T-helper 17 cell (primary cell): ENCODE results near the gene RHOC. TPM values are rescaled to one million over a fixed set of nuclear protein-coding genes. Genes with fewer than 3 reads are reported as not detected.
"Not testable (repeated sequence)": the region's sequence is repeated elsewhere in the genome, so short reads cannot be mapped to it uniquely, and the experiment has no call there.

Source experiments
- ATAC-seq: fragments of 150-1000 bp; cut with Tn5 transposase; 2 replicates; pipeline ENCODE4 v1.10.0; 2021; ENCODE audit warnings: mild to moderate bottlenecking, moderate library complexity
- DNase-seq, 3 donors: peaks; one replicate each; pipeline versions ENCODE4 v3.0.0 to v3.0.0-alpha.2; 2020 to 2021
- H3K9me3 ChIP-seq: one replicate; pipeline ENCODE4 v1.7.0; 2013; ENCODE audit warnings: low read length, mild to moderate bottlenecking; ENCODE audit not compliant: control insufficient read depth, poor library complexity, severe bottlenecking
- H3K27ac Mint-ChIP-seq: one replicate; pipeline ENCODE4 v1.8.0; 2022; ENCODE audit warnings: mild to moderate bottlenecking, moderate library complexity, mixed read lengths
- H3K27me3 Mint-ChIP-seq: one replicate; pipeline ENCODE4 v1.8.0; 2022; ENCODE audit warnings: mixed read lengths
- H3K36me3 Mint-ChIP-seq: one replicate; pipeline ENCODE4 v1.8.0; 2022; ENCODE audit warnings: low read depth, mixed read lengths
- H3K4me1 Mint-ChIP-seq: one replicate; pipeline ENCODE4 v1.8.0; 2022; ENCODE audit warnings: mild to moderate bottlenecking, mixed read lengths
- H3K4me3 Mint-ChIP-seq: one replicate; pipeline ENCODE4 v1.8.0; 2022; ENCODE audit warnings: mild to moderate bottlenecking, moderate library complexity, mixed read lengths
- total RNA-seq, 4 donors: library from RNA in 2 of 4; stranded (reverse) in 2 of 4; gene quantifications; one replicate each; pipeline ENCODE4 v1.2.3 and lab custom pipeline; 2022 to 2026

Gene RHOC
- total RNA-seq, 2 donors from 2014 or later = 16.9 to 34.4 TPM

DNA sequence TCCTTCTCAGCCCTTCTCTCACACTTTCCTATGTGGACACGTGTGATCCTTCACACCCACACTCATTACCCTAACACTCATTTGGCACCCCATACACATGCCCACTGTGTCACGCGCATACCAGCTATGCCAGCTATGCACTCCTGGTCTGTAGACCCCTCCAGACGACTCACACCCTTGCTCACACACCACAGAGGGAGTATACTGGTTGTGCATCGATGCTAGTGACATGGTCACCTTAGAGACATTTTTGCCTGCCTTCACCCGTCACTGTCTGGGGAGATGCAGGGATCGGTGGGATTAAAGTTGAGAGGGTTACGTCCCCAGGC lies 16.5 kb upstream of the RHOC start:
- DNase-seq = no peak
- Mint-ChIP-seq H3K4me3 (peak overlapping the region; percentile 79), H3K36me3 (peaks cover 4% of the 10 kb centered on the region), H3K27ac (no peak overlapping the region), H3K4me1 (peaks cover 14% of the 10 kb centered on the region), H3K27me3 (peaks cover 29% of the 10 kb centered on the region)
- ATAC-seq = no peak
- H3K9me3 ChIP-seq = no peaks in the 10 kb centered on the region

DNA sequence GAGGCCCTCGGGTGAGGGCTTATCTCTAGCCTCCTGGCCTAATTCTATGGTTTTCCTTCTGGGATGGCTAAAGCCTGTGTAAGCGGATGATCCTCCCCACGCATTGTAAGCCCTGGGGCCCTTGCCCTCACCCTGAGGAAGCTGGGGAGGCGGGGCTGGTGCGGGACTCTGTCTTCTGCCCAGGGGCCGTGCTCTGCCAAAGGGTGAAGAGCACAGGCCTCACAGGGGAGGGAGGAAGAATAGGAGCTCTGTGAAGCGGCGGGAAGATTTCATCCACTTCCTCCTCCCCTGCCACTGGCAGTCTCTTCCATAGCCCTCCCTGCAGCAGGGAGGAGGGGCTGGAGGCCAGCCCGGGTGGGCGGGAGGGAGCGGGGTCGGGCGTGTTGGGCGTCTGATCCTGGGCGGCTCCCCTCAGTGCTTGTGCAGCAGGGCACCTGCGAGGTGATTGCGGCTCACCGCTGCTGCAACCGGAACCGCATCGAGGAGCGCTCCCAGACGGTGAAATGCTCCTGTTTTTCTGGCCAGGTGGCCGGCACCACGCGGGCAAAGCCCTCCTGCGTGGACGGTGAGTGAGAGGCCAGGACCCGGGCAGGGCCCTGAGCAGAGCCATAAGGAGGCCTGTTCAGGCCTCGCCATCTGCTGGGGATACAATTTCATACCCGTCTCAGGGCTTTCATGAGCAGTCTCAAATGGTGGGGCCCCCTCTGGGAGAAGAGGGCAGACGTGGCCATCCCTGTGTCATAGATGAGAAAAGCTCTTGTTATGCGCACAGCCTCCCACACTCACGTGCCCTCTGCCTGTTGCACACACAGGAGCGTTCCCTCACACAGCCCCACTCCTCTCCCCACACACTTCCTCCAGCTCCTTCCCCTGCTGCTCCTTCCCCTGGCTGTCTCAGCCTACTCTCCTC lies 15.9 kb upstream of the RHOC start:
- H3K27ac Mint-ChIP-seq = no peak overlapping the region
- peaks cover 29% of the 10 kb centered on the region for H3K27me3 Mint-ChIP-seq
- DNase-seq = no peak
- peak overlapping the region; percentile 79 for H3K4me3 Mint-ChIP-seq
- H3K9me3 ChIP-seq = no peaks in the 10 kb centered on the region
- H3K36me3 Mint-ChIP-seq = peaks cover 4% of the 10 kb centered on the region
- peak; percentile 32 for ATAC-seq
- peaks cover 14% of the 10 kb centered on the region for H3K4me1 Mint-ChIP-seq

DNA sequence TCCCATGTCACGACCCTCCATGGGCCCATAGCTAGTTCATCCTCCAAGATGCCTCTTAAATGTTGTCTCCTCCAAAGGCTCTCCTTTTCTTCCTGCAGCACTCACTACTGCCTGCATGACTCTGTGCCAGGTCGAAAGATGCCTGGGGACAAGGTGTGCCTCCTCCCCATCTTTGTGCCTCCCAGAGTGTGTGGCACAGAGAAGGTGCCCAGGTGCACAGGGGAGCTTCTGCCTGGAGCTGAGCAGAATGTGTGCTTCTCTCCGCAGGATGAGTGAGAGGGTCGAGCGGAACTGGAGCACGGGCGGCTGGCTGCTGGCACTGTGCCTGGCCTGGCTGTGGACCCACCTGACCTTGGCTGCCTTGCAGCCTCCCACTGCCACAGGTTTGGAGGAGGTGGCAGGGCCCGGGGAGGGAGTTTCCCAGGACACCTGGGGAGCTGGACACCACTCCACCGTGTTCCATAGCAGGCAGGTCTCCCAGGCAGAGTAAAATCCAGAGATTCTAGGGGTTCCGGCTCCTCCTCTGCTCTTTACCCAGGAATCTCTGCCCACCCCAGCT lies 15.1 kb upstream of the RHOC start:
- DNase-seq = no peak
- peaks cover 29% of the 10 kb centered on the region for H3K27me3 Mint-ChIP-seq
- H3K4me3 Mint-ChIP-seq = no peak overlapping the region
- no peak for ATAC-seq
- no peaks in the 10 kb centered on the region for H3K9me3 ChIP-seq
- peaks cover 4% of the 10 kb centered on the region for H3K36me3 Mint-ChIP-seq
- H3K4me1 Mint-ChIP-seq = peaks cover 14% of the 10 kb centered on the region
- H3K27ac Mint-ChIP-seq = no peak overlapping the region

DNA sequence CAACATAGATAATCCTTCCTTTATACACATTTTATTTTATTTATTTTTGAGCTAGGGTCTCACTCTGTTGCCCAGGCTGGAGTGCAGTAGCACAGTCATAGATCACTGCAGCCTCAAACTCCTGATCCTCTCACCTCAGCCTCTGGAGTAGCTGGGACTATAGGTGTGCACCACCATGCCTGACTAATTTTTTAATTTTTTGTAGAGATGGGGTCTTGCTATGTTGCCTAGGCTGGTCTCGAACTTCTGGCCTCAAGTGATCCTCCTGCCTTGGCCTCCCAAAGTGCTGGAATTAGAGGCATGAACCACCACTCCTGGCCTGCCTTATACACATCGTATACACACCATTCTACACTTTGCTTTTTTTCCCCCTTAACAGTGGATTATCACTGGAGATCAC lies 14.4 kb upstream of the RHOC start:
- not testable (repeated sequence) for DNase-seq, H3K36me3 Mint-ChIP-seq, H3K4me3 Mint-ChIP-seq

DNA sequence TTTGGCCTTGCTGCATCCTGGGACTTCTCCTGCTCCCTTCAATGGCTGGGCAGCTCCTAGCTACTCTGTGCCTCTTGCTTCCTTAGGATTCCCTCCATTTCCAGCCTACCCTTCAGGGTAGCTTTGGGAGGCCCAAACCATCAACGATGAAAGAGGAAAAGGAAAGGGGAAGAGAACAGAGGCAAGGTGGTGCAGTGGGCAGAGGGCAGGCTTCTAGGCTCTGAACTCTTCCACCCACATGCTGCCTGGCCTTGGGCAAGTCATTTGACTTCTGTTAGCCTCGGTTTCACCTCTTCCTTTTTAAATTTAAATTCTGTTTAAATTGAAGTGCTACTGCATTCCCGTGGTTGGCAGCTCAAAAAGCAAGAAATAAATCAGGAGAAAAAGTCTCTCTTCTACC lies 13.9 kb upstream of the RHOC start:
- no peaks in the 10 kb centered on the region for H3K9me3 ChIP-seq
- peaks cover 29% of the 10 kb centered on the region for H3K27me3 Mint-ChIP-seq
- H3K4me1 Mint-ChIP-seq = peaks cover 19% of the 10 kb centered on the region
- ATAC-seq (no peak), DNase-seq (no peak)
- H3K4me3 Mint-ChIP-seq = no peak overlapping the region
- peaks cover 4% of the 10 kb centered on the region for H3K36me3 Mint-ChIP-seq
- no peak overlapping the region for H3K27ac Mint-ChIP-seq

More for the DNA sequence above, 14.4 kb upstream of the RHOC start:
- not testable (repeated sequence) for ATAC-seq, H3K27ac Mint-ChIP-seq, H3K9me3 ChIP-seq
- Mint-ChIP-seq H3K27me3 (peaks cover 29% of the 10 kb centered on the region), H3K4me1 (peaks cover 16% of the 10 kb centered on the region)

DNA sequence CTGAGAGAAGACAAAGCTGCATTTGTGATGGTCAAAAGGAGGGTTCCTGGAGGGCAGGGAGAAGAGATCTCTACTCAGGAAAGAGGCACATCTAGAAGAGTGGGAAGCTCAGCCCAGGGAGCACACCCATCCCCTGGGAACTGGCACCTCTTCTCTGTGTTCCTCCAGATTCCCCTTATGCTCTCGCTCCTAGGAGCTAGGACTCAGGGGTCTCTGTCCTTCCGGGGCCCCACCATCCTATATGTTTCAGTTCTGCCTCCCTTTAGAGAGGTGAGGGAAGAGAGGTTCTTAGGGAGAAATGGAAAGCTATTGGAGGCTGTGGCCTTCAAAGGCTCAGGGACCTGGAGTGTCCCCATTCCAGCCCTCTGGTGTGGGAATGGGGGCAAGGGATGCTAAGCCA lies 12.8 kb upstream of the RHOC start:
- DNase-seq (no peak), ATAC-seq (no peak)
- peaks cover 24% of the 10 kb centered on the region for H3K4me1 Mint-ChIP-seq
- peaks cover 4% of the 10 kb centered on the region for H3K36me3 Mint-ChIP-seq
- no peak overlapping the region for H3K27ac Mint-ChIP-seq
- H3K9me3 ChIP-seq = no peaks in the 10 kb centered on the region
- peaks cover 29% of the 10 kb centered on the region for H3K27me3 Mint-ChIP-seq
- H3K4me3 Mint-ChIP-seq = no peak overlapping the region

DNA sequence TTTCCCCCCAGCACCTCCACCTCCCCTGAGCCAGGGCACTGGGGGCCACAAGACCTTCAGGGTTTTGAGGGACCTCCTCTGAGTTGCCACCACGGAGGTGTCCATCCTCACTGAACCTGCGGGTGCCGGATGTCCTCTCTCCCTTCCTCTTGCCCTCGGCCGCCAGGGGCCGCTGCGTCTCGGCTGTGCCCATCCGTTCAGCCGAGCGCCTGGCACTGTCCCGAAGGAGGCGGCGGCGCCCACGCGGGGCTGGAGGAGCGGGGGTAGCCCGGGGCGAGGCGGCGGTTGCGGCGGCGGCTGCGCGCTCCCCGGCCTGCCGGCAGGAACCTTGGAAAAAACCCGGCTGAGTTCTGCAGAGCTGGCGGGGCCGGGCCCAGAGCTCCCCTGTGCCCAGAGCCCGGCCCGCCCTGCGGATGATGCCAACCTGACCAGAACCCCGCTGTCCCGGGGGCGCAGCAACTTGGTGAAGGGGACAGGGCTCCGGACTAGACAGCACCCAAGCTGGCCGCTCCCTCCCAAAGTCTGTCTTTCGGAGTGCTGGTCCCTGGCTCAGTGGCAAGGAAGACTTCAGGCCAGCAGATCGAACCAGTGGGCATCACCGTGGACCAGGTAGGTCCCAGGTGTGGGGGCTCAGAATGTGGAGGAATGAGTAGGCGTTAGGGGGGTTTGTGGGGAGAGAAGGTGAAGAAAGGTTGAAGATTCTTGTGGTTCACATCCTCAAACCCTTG lies 11.9 kb upstream of the RHOC start:
- DNase-seq = peak; percentile 63 to 72 (median 71)
- no peaks in the 10 kb centered on the region for H3K9me3 ChIP-seq
- H3K4me1 Mint-ChIP-seq = peaks cover 25% of the 10 kb centered on the region
- ATAC-seq = peak; percentile 20
- H3K27ac Mint-ChIP-seq = no peak overlapping the region
- peak overlapping the region; percentile 33 for H3K4me3 Mint-ChIP-seq
- H3K27me3 Mint-ChIP-seq = peaks cover 29% of the 10 kb centered on the region
- H3K36me3 Mint-ChIP-seq = peaks cover 4% of the 10 kb centered on the region

DNA sequence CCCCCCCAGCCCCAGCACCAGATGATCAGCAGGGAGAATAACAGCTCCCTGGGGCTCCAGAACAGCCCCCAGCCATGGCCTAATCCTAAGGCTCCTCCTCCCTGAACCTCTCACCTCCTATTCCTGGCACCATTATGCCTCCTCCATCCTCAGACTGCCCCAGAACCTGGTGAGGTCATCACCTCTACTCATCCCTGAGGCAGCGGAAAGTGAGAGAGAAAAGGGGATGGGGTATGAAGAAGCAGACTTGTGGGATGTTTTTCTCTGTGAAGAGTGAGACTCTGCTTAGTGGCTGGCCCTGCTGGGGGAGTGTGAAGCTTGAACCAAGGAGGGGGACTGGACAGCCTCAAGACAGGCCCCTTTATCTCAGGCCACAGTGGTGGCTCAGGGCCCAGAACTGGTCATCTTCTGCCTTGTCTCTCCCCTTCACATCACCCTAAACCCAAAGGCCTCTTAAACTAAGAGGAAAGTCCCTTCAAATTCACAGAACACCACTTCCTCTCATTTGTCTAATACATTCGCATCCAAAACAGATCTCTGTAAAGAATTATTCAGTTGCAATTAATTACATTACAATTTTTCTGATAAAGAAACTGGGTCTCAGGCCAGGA lies 10.4 kb upstream of the RHOC start:
- H3K4me3 Mint-ChIP-seq = no peak overlapping the region
- no peaks in the 10 kb centered on the region for H3K36me3 Mint-ChIP-seq
- no peaks in the 10 kb centered on the region for H3K9me3 ChIP-seq
- peaks cover 18% of the 10 kb centered on the region for H3K4me1 Mint-ChIP-seq
- no peak overlapping the region for H3K27ac Mint-ChIP-seq
- DNase-seq (no peak), ATAC-seq (no peak)
- H3K27me3 Mint-ChIP-seq = peaks cover 23% of the 10 kb centered on the region

DNA sequence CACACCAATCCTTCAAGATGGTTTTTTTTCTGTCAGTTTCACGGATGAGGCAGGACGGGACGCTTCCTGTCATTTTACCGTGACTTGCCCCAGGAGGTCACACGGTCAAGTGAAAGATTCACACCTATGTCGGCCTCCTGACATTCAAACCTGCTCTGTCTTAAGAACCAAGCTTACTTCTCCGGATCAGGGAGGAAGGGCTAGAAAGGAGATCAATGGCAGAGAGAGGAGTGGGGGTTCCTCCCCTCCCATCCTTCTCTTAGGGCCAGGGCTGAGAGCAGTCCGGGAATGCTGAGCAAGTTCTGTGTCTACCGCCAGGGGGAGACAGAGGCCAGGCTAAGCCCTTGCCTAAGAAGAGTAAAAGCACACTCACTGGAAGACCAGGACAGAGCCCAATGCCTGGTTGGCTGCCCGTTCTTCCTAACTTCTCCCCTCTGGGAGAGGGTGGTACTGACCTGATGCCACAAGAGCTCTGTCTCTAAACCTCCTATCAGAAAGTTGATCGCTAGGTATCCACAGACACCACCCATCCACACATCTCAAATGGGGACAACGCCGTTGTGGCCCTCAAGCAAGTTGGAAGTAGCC lies 9.3 kb upstream of the RHOC start:
- Mint-ChIP-seq H3K4me3 (peak overlapping the region; percentile 96), H3K4me1 (peaks cover 17% of the 10 kb centered on the region), H3K27ac (peak overlapping the region; percentile 72), H3K36me3 (no peaks in the 10 kb centered on the region), H3K27me3 (peaks cover 16% of the 10 kb centered on the region)
- H3K9me3 ChIP-seq = no peaks in the 10 kb centered on the region
- DNase-seq = peak; percentile 66 to 72 (median 72)
- peak; percentile 37 for ATAC-seq

DNA sequence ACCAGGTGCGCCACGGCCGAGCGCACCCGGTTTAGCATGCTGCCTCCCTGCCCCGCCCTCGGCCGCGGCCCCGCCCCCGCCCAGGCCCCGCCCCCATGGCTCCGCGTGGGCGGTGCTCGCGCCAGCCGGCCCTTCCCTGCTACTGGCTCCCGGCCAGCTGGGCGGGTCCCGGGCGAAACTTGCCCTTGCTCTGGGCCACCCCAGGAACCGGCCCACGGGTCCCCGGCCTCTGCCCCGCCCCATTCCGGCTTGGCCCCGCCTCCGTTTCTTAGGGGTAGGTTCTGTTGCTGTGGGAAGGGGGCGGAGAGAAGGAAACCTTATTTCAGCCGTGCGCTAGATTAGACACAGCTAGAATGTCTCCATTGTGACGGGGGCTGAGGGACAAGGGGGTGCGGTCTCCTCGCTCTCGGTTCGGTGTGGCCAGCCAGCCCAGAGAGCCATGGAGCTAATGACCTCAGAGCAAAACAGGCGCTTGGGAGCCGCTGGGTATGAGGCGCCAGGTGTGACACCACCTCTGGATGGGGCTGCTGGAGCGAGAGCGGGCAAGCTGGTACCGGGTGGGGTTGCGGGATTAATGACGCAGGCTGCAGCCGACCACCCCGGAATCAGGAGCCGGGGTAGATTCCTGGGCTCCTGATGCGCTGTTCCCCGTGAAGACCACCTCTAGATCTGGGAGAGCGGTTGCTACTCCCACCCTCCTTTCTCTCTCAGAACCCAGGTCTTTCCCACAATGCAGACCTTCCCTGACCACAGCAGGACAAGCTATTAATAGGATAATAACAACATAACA lies 8.5 kb upstream of the RHOC start, which contains the start of gene PPM1J:
Gene PPM1J (minus strand): TSS at position 69 of the 790 bp plus-strand sequence. CDS start 31 bp downstream, at position 38.
- Mint-ChIP-seq H3K4me3 (peak within 1 kb of the TSS; percentile 96), H3K27ac (peak within 1 kb of the TSS; percentile 72), H3K27me3 (peaks cover 15% of the 10 kb centered on the region), H3K4me1 (peaks cover 17% of the 10 kb centered on the region), H3K36me3 (no peaks in the 10 kb centered on the region)
- ATAC-seq (peak; percentile 87), DNase-seq (peak; percentile 92 to 97 (median 96))
- no peaks in the 10 kb centered on the region for H3K9me3 ChIP-seq

DNA sequence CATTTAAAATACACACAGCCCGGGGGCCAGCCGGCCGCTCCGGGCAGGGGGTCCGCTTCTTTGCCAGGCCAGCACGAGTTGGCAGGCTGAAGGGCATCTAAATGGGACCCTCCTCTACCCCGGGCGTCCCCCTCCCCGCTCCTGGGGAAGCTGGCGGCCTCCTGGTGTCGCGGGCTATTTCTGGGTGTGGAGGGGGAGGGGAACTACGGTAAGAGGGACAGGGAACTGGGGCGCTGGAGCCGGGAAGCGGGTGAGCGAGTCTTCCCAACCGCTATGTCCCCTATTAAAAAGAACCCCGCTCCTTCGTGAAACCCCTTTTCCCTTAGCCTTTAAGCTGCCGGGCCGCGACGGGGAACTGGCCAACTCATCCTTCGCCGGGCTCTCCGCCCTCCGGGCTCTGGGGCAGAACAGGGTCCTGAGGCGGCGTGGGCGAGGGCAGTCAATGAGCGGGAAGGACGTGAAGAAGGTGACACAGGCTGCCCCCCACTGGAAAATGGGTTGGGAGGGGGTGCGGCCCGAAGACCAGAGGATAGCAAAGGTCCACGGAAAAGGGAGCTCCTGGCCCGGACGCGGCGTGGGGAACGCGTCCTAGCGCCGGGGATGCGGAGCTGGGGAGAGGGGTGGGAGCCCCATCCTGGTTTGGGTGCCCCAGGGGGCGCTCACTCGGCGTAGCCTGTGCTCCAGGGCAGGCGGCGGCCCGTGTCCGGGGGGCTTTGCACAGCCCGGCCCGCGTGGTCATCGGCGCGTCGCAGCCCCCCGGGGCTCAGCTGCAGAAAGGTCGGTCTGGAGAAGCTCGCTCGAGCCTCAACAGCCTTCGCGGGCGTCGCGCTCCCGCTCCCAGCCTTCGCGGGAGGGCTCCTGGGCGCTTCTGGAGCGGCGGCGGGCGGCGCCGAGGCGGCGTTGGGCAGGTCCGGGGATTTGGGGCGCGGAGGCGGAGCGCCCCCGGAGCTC lies 7.7 kb upstream of the RHOC start:
- no peaks in the 10 kb centered on the region for H3K9me3 ChIP-seq
- peak in 1 of 3 donors; percentile 18 for DNase-seq
- H3K4me1 Mint-ChIP-seq = peaks cover 17% of the 10 kb centered on the region
- peak overlapping the region; percentile 96 for H3K4me3 Mint-ChIP-seq
- no peak for ATAC-seq
- no peak overlapping the region for H3K27ac Mint-ChIP-seq
- no peaks in the 10 kb centered on the region for H3K36me3 Mint-ChIP-seq
- peaks cover 7% of the 10 kb centered on the region for H3K27me3 Mint-ChIP-seq
